ENCODE data around the gene SMU1. TPM values are rescaled to one million over a fixed set of nuclear protein-coding genes. Genes with fewer than 3 reads are reported as not detected.

Gene SMU1
- total RNA-seq, 1 experiment from 2014 or later = 23.6 TPM

- ChIA-PET CTCF (no interaction called here), POLR2A (no interaction called here)
- H3K4me1 ChIP-seq = peaks cover 4% of the 10 kb centered on the region; the same call in 1 of the 2 replicates
- Mint-ChIP-seq H3K9me3 (ENCODE audit: unreplicated experiment) (no peaks in the 10 kb centered on the region), H3K4me1 (ENCODE audit: low read depth, unreplicated experiment) (peaks cover 6% of the 10 kb centered on the region), H3K27me3 (ENCODE audit: insufficient read depth, unreplicated experiment) (no peaks in the 10 kb centered on the region), H3K36me3 (ENCODE audit: insufficient read depth, unreplicated experiment) (peaks cover 72% of the 10 kb centered on the region), H3K4me3 (ENCODE audit: unreplicated experiment) (no peak overlapping the region), H3K27ac (ENCODE audit: unreplicated experiment) (no peak overlapping the region)
- no TSS peak for BruUV-seq (replicated peaks)
- DNase-seq = no peak
- no peaks in the 10 kb centered on the region for H3K9me3 ChIP-seq
- TF ChIP-seq CTCF (IDR thresholded peaks at IDR 0.05; ENCODE audit: insufficient read depth in 1 of 2, low read depth in 1 of 2, low read length in 1 of 2, severe bottlenecking in 1 of 2, unreplicated experiment in 1 of 2) = no peak
- H3K4me3 ChIP-seq (ENCODE audit: low read depth, low read length) = no peak overlapping the region
- H3K27me3 ChIP-seq (replicated peaks; ENCODE audit: control insufficient read depth, insufficient read depth, low read length) = no peaks in the 10 kb centered on the region
- no peaks in the 10 kb centered on the region for H3K36me3 ChIP-seq (ENCODE audit: control insufficient read depth, insufficient read depth, low read length)
- intact Hi-C loops (cut with micrococcal nuclease; ENCODE audit: unreplicated experiment) = no loop called here
Measured at GRCh38 chr9:33046061-33046460, 30.4 kb downstream of the SMU1 start.

GRCh38 chr9:33044677-33045282, 31.7 kb downstream of the SMU1 start:
- ChIA-PET POLR2A (interaction anchor here (1.0 kb wide), 1 partner anchor 20 kb away, joined by 5 read pairs; the partner anchor contains the start of gene DNAJA1), CTCF (interaction anchor here (0.7 to 0.9 kb wide), 2 partner anchors 20 to 121 kb away, joined by 3 read pairs; no protein-coding TSS in a partner anchor)
- TF ChIP-seq CTCF (IDR thresholded peaks at IDR 0.05; ENCODE audit: insufficient read depth in 1 of 2, low read depth in 1 of 2, low read length in 1 of 2, severe bottlenecking in 1 of 2, unreplicated experiment in 1 of 2) = peak in 1 of 2 experiments; percentile 55
- Mint-ChIP-seq H3K9me3 (ENCODE audit: unreplicated experiment) (no peaks in the 10 kb centered on the region), H3K27me3 (ENCODE audit: insufficient read depth, unreplicated experiment) (no peaks in the 10 kb centered on the region), H3K36me3 (ENCODE audit: insufficient read depth, unreplicated experiment) (peaks cover 79% of the 10 kb centered on the region), H3K4me3 (ENCODE audit: unreplicated experiment) (peak overlapping the region; percentile 79), H3K27ac (ENCODE audit: unreplicated experiment) (peak overlapping the region; percentile 45), H3K4me1 (ENCODE audit: low read depth, unreplicated experiment) (peaks cover 6% of the 10 kb centered on the region)
- intact Hi-C loops (cut with micrococcal nuclease; ENCODE audit: unreplicated experiment) = loop anchor here (1.0 to 2.0 kb wide), 2 partner anchors 20 to 43 kb away; partner anchors contain the start of genes APTX and DNAJA1
- no peaks in the 10 kb centered on the region for H3K9me3 ChIP-seq
- DNase-seq = peak; percentile 45 to 54
- H3K4me1 ChIP-seq = peaks cover 4% of the 10 kb centered on the region; the same call in 1 of the 2 replicates
- H3K36me3 ChIP-seq (ENCODE audit: control insufficient read depth, insufficient read depth, low read length) = no peaks in the 10 kb centered on the region
- H3K27me3 ChIP-seq (replicated peaks; ENCODE audit: control insufficient read depth, insufficient read depth, low read length) = no peaks in the 10 kb centered on the region
- BruUV-seq (replicated peaks) = TSS peak; percentile 3
- peak overlapping the region; percentile 56 for H3K4me3 ChIP-seq (ENCODE audit: low read depth, low read length)

GRCh38 chr9:33044162-33044673, 32.3 kb downstream of the SMU1 start:
- H3K4me3 Mint-ChIP-seq (ENCODE audit: unreplicated experiment) = peak overlapping the region; percentile 79

More at GRCh38 chr9:33044162-33044673, 32.3 kb downstream of the SMU1 start:
- BruUV-seq (replicated peaks) = no TSS peak
- Mint-ChIP-seq H3K27me3 (ENCODE audit: insufficient read depth, unreplicated experiment) (no peaks in the 10 kb centered on the region), H3K9me3 (ENCODE audit: unreplicated experiment) (no peaks in the 10 kb centered on the region), H3K36me3 (ENCODE audit: insufficient read depth, unreplicated experiment) (peaks cover 78% of the 10 kb centered on the region), H3K27ac (ENCODE audit: unreplicated experiment) (peak overlapping the region; percentile 45), H3K4me1 (ENCODE audit: low read depth, unreplicated experiment) (peaks cover 6% of the 10 kb centered on the region)
- Histone ChIP-seq H3K4me1 (peaks cover 4% of the 10 kb centered on the region; the same call in 1 of the 2 replicates), H3K9me3 (no peaks in the 10 kb centered on the region), H3K4me3 (ENCODE audit: low read depth, low read length) (peak overlapping the region; percentile 56), H3K27me3 (replicated peaks; ENCODE audit: control insufficient read depth, insufficient read depth, low read length) (no peaks in the 10 kb centered on the region), H3K36me3 (ENCODE audit: control insufficient read depth, insufficient read depth, low read length) (no peaks in the 10 kb centered on the region)
- intact Hi-C loops (cut with micrococcal nuclease; ENCODE audit: unreplicated experiment) = loop anchor here (1.0 to 2.0 kb wide), 2 partner anchors 19 to 43 kb away; partner anchors contain the start of genes APTX and DNAJA1
- TF ChIP-seq CTCF (IDR thresholded peaks at IDR 0.05; ENCODE audit: insufficient read depth in 1 of 2, low read depth in 1 of 2, low read length in 1 of 2, severe bottlenecking in 1 of 2, unreplicated experiment in 1 of 2) = no peak
- peak; percentile 77 to 84 for DNase-seq
- ChIA-PET CTCF (interaction anchor here (0.7 kb wide), 1 partner anchor 121 kb away, joined by 3 read pairs; no protein-coding TSS in a partner anchor), POLR2A (interaction anchor here (1.0 to 1.8 kb wide), 2 partner anchors 19 kb away, joined by 5 to 11 read pairs; partner anchors contain the start of gene DNAJA1)
